Gastrocnemius medialis (tissue), 4 donors: ENCODE measurements around the gene PKP1. TPM values are rescaled to one million over a fixed set of nuclear protein-coding genes. Genes with fewer than 3 reads are reported as not detected.

ENCODE experiments used
- ATAC-seq, 2 donors: fragments of 150-250 bp; one replicate each; pipeline ENCODE4 v1.9.1; 2016
- DNase-seq, 2 donors: peaks; one replicate each; pipeline ENCODE4 v3.0.0-alpha.2; 2019
- H3K27ac ChIP-seq, 4 donors: fragments of 200-600 bp; sonication (generic); 1 replicate in 1 of 4; 2 replicates in 3 of 4; pipeline ENCODE4 v1.5.1; 2016 to 2018; ENCODE audit warnings: mild to moderate bottlenecking in 2 of 4, moderate library complexity in 1 of 4
- H3K27me3 ChIP-seq, 3 donors: fragments of 200-600 bp; sonication (generic) in 2 of 3; 1 replicate in 1 of 3; 2 replicates in 2 of 3; pipeline versions ENCODE4 v1.5.1 to v1.6.0; 2016 to 2019; ENCODE audit warnings: mild to moderate bottlenecking in 1 of 3, moderate library complexity in 1 of 3
- H3K36me3 ChIP-seq, 2 donors: fragments of 200-600 bp; sonication (generic) in 1 of 2; one replicate each; pipeline ENCODE4 v1.5.1; 2017 to 2018
- H3K4me1 ChIP-seq, 2 donors: fragments of 200-600 bp; sonication (generic) in 1 of 2; one replicate each; pipeline ENCODE4 v1.5.1; 2016 to 2017; ENCODE audit warnings: mild to moderate bottlenecking in 2 of 2
- H3K4me3 ChIP-seq, 4 donors: fragments of 200-600 bp; sonication (generic) in 3 of 4; 1 replicate in 1 of 4; 2 replicates in 3 of 4; pipeline ENCODE4 v1.5.1; 2016 to 2019; ENCODE audit warnings: mild to moderate bottlenecking in 2 of 4
- H3K9me3 ChIP-seq, 3 donors: fragments of 200-600 bp; sonication (generic) in 2 of 3; 1 replicate in 1 of 3; 2 replicates in 2 of 3; pipeline ENCODE4 v1.5.1; 2016 to 2019
- CTCF ChIP-seq, 5 experiments: fragments of 450-650 bp in 3 of 5; fragments of 200-600 bp in 2 of 5; sonication (generic) in 2 of 5; IDR thresholded peaks in 4 of 5; conservative IDR thresholded peaks in 1 of 5; 1 replicate in 4 of 5; 2 replicates in 1 of 5; pipeline ENCODE4 v1.5.1; 2016 to 2019; ENCODE audit warnings: antibody characterized with exemption in 5 of 5, mild to moderate bottlenecking in 3 of 5, moderate library complexity in 3 of 5
- POLR2A ChIP-seq, 2 donors: fragments of 450-650 bp; IDR thresholded peaks; one replicate each; pipeline ENCODE4 v1.6.1; 2017; ENCODE audit warnings: antibody characterized with exemption in 2 of 2, mild to moderate bottlenecking in 2 of 2, moderate library complexity in 2 of 2
- in situ Hi-C, 4 donors: fragments of 200-750 bp; cut with MboI; loops; one replicate each; pipeline versions ENCODE4 v1.15.0 to v1.8.0; 2017; ENCODE audit warnings: low sequenced_read_pairs in 4 of 4
- intact Hi-C: fragments of 100-400 bp; cut with DNase I; formaldehyde crosslinking; loops from one replicate; pipeline ENCODE4 v1.15.1; 2023; ENCODE audit warnings: low total_unique reads
- total RNA-seq, 4 donors: library from RNA; depleted of rRNA; stranded (reverse); fragments of >200 nt; gene quantifications; one replicate each; pipeline versions ENCODE4 v1.1.0 to v1.2.3, GENCODE V29; 2016

PKP1 gene
- total RNA-seq, 4 donors from 2014 or later, result 0.71 to 4.5 (median 1.2) TPM

DNA sequence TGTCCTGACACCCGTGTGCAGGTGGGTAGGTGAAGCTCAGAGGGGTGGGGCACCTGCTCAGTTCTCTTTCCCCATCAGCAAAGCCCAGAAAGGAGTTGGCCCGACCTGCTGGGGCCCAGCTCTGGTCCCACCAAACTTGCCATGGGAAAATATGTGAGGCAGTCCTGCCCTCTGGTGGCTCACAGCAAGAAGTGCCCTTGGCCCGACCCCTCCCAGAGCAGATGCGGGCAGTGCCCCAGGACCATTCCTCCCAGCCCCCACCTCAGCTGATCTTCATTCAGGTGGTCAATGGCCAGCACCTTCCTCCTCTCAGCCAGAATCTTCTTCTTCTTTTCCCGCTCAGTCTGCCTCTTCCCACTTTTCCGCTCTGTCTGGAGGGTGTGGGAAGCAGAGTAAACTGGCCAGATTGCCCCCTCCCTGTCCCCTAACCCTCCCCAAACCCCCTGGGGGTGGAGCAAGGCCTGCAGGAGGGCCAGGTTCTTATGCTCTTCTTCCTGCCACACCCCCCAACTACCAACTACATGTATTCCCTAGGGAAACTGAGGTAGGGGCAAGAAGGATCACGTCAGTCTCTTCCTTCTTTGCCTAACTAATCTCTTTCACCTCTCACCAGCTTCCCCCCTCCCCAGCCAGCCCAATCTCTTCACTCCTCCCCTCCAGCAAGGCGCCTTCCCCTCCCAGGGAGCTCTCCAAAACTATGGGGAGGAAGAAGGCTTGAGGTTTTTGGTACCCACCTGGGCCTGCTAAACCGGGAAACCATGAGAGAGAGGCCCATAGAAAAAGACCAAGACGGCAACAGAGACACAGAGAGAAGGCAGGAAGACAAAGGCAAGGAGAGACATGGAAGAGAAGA is 78.6 kb downstream of the PKP1 start:
- intact Hi-C loops (loop anchor here (1.0 kb wide), 2 partner anchors 53 to 108 kb away; no protein-coding TSS in a partner anchor), in situ Hi-C loops (loop anchor here in 1 of 4 donors (25.0 kb wide), 1 partner anchor 100 kb away; no protein-coding TSS in a partner anchor)
- peak in 1 of 2 donors; percentile 58 for ATAC-seq
- Histone ChIP-seq H3K27me3 (no peaks in the 10 kb centered on the region), H3K9me3 (no peaks in the 10 kb centered on the region), H3K4me1 (peaks cover 0 to 4% of the 10 kb centered on the region in 2 donors), H3K36me3 (no peaks in the 10 kb centered on the region), H3K27ac (no peak overlapping the region), H3K4me3 (no peak overlapping the region)
- TF ChIP-seq CTCF (IDR thresholded peaks at IDR 0.05 in 4 of 5, conservative IDR thresholded peaks at IDR 0.05 in 1 of 5) (peak; percentile 70 to 88 (median 85)), POLR2A (IDR thresholded peaks at IDR 0.05) (no peak)
- peak in 1 of 2 donors; percentile 35 for DNase-seq

DNA sequence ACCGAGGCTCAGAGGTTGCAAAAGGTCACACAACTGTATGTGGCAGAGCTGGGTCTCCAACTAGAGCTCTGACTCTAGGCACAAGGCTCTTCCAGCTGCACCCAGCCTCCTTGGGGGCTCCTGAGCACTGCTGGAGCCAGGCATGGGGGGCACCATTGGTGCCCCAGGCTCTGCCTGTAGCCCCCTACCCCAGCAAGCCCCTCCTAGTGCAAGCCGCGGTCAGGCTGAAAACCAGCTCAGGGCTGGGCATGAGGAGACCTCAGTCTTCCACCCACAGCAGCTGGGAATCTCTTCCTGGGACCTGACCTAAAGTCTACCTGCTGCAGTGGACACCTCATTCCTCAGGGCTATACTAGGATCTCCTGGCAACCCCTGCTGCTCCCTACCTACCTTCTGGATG is 79.6 kb downstream of the PKP1 start:
- TF ChIP-seq CTCF (IDR thresholded peaks at IDR 0.05 in 4 of 5, conservative IDR thresholded peaks at IDR 0.05 in 1 of 5) (no peak), POLR2A (IDR thresholded peaks at IDR 0.05) (no peak)
- Histone ChIP-seq H3K9me3 (no peaks in the 10 kb centered on the region), H3K4me3 (no peak overlapping the region), H3K27ac (no peak overlapping the region), H3K36me3 (no peaks in the 10 kb centered on the region), H3K27me3 (no peaks in the 10 kb centered on the region), H3K4me1 (peaks cover 0 to 2% of the 10 kb centered on the region in 2 donors)
- in situ Hi-C loops, result loop anchor here in 1 of 4 donors (25.0 kb wide), 1 partner anchor 101 kb away; no protein-coding TSS in a partner anchor
- DNase-seq (no peak), ATAC-seq (no peak)
- intact Hi-C loops, result no loop called here

DNA sequence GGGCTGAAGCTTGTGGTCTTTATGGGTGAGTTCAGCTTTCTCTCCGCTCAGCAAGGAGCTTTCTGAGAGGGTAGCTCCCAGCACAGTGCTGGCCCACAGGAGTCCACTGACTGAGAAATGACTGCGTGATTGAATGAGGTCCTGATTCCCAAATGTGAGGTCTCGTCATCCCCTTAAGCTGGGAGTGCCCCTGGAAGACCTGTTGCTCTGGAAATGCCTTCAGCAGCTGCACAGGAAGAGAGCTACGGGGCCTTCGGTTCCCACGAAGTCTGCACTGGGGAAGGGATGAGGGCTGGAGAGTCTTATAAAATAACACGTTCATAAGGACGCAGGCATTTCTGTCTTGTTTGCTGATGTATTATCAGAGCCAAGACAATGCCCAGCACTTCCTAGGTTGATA is 80.2 kb downstream of the PKP1 start:
- Histone ChIP-seq H3K36me3 (no peaks in the 10 kb centered on the region), H3K27ac (no peak overlapping the region), H3K4me1 (no peaks in the 10 kb centered on the region), H3K9me3 (no peaks in the 10 kb centered on the region), H3K27me3 (no peaks in the 10 kb centered on the region), H3K4me3 (no peak overlapping the region)
- no peak for TF ChIP-seq CTCF (IDR thresholded peaks at IDR 0.05 in 4 of 5, conservative IDR thresholded peaks at IDR 0.05 in 1 of 5)
- TF ChIP-seq POLR2A (IDR thresholded peaks at IDR 0.05), result no peak
- DNase-seq (no peak), ATAC-seq (no peak)
- intact Hi-C loops (no loop called here), in situ Hi-C loops (loop anchor here in 1 of 4 donors (25.0 kb wide), 1 partner anchor 101 kb away; no protein-coding TSS in a partner anchor)

DNA sequence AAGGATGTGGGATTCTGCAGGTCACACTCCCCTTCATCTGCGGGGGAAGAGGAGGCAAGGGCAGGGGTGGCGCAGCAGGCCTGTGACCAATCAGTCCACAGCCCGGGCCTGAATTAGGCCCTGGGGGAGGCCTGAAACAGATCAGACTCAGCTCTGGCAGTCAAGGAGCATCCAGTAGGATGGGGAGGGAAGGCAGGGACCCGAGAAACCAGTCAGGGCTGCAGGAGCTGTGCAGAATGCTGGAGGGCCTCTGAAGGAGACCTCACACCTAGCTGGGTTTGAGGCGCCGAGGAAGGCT is 81.5 kb downstream of the PKP1 start:
- H3K4me1 ChIP-seq, result no peaks in the 10 kb centered on the region
- intact Hi-C loops (no loop called here), in situ Hi-C loops (loop anchor here in 1 of 4 donors (25.0 kb wide), 1 partner anchor 102 kb away; no protein-coding TSS in a partner anchor)
- DNase-seq (no peak), ATAC-seq (no peak)
- no peaks in the 10 kb centered on the region for H3K27me3 ChIP-seq
- no peak overlapping the region for H3K27ac ChIP-seq
- no peaks in the 10 kb centered on the region for H3K36me3 ChIP-seq
- TF ChIP-seq POLR2A (IDR thresholded peaks at IDR 0.05), result no peak
- no peak for TF ChIP-seq CTCF (IDR thresholded peaks at IDR 0.05 in 4 of 5, conservative IDR thresholded peaks at IDR 0.05 in 1 of 5)
- no peak overlapping the region for H3K4me3 ChIP-seq
- H3K9me3 ChIP-seq, result no peaks in the 10 kb centered on the region
